NB4 (cell line): ENCODE measurements around the gene RAD52.

Source experiments
- DNase-seq: peaks from one replicate; pipeline ENCODE4 v3.0.0; 2010; ENCODE audit warnings: low read depth
- H3K4me3 ChIP-seq: one replicate; pipeline ENCODE4 v1.5.1; 2011; ENCODE audit warnings: mild to moderate bottlenecking, low read depth, low read length, moderate library complexity
- MYC ChIP-seq: IDR thresholded peaks from 2 replicates; pipeline ENCODE4 v1.6.1; 2011; ENCODE audit warnings: low read depth, low read length
- POLR2A ChIP-seq: IDR thresholded peaks from 2 replicates; pipeline ENCODE4 v1.6.1; 2011; ENCODE audit warnings: mild to moderate bottlenecking; ENCODE audit not compliant: insufficient read length; ENCODE audit errors: extremely low read depth
- TF ChIP-seq, protein P1 (sequence below): IDR thresholded peaks from 2 replicates; pipeline ENCODE4 v1.6.1; 2011; ENCODE audit warnings: low read depth, low read length
- TF ChIP-seq, protein P2 (sequence below): IDR thresholded peaks from one replicate; pipeline ENCODE4 v1.5.1; 2012; ENCODE audit warnings: low read depth, low read length

RAD52 gene

DNA sequence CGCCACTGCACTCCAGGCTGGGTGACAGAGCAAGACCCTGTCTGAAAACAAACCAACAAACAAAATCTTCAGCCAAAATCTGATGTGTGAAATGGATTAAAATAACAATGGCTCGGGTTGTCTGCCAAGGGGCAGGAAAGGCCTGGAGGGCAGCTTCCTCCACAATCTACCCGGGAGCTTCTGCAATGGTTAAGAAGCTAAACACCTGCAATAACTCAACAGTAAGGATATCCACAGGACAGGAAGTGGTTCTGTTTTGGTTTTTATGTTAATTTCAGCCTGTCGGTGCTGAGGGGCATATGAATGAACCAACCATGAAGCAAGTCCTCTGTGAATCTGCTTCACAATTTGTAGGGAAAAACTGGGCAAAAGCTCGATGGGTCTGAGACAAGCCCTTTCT lies 34.4 kb downstream of the RAD52 start:
- no peak overlapping the region for H3K4me3 ChIP-seq
- TF ChIP-seq POLR2A (no peak), MYC (no peak)
- TF ChIP-seq, protein P1, sequence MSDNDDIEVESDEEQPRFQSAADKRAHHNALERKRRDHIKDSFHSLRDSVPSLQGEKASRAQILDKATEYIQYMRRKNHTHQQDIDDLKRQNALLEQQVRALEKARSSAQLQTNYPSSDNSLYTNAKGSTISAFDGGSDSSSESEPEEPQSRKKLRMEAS, result no peak
- TF ChIP-seq, protein P2, sequence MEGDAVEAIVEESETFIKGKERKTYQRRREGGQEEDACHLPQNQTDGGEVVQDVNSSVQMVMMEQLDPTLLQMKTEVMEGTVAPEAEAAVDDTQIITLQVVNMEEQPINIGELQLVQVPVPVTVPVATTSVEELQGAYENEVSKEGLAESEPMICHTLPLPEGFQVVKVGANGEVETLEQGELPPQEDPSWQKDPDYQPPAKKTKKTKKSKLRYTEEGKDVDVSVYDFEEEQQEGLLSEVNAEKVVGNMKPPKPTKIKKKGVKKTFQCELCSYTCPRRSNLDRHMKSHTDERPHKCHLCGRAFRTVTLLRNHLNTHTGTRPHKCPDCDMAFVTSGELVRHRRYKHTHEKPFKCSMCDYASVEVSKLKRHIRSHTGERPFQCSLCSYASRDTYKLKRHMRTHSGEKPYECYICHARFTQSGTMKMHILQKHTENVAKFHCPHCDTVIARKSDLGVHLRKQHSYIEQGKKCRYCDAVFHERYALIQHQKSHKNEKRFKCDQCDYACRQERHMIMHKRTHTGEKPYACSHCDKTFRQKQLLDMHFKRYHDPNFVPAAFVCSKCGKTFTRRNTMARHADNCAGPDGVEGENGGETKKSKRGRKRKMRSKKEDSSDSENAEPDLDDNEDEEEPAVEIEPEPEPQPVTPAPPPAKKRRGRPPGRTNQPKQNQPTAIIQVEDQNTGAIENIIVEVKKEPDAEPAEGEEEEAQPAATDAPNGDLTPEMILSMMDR, result no peak
- DNase-seq, result peak; percentile 36

DNA sequence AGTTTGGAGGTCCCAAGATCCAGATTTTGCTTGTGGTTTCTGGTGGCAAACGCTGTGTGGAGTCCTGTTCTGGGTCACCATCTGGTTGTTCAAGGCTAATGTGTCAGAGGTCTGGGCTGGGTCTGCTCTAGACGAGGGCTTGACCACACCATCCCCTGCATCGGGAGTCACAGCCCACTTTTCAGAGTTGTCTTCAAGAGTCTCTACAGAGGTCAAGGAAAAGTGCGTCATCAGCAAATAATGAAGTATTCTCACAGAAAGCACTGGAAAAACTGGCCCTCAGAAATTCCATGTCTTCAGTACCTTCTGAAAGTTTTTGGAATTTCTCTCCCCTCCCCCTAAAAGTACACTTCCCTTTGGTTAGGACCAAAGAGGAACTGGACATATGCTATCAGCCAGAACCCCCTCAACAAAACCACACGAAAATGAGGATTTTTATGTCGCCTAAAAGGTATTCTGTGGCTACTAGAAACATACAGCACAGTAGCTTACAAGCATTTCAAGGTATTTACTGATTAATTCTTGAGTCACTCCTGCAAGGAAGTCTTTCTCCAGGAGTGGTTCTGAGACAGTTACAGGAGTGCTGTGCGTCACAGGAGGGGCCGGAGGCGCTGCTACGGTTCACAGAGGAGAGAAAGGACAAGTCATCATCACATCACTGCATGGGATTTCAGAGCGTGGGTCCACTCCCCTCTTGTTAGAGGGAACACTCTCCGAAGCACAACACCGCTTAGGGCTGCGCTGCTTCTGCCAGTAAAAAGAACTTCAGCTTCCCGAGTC lies 35.4 kb downstream of the RAD52 start:
- DNase-seq, result peak; percentile 10
- TF ChIP-seq MYC (no peak), POLR2A (no peak)
- TF ChIP-seq, protein P2, result no peak
- TF ChIP-seq, protein P1, result no peak
- no peak overlapping the region for H3K4me3 ChIP-seq

DNA sequence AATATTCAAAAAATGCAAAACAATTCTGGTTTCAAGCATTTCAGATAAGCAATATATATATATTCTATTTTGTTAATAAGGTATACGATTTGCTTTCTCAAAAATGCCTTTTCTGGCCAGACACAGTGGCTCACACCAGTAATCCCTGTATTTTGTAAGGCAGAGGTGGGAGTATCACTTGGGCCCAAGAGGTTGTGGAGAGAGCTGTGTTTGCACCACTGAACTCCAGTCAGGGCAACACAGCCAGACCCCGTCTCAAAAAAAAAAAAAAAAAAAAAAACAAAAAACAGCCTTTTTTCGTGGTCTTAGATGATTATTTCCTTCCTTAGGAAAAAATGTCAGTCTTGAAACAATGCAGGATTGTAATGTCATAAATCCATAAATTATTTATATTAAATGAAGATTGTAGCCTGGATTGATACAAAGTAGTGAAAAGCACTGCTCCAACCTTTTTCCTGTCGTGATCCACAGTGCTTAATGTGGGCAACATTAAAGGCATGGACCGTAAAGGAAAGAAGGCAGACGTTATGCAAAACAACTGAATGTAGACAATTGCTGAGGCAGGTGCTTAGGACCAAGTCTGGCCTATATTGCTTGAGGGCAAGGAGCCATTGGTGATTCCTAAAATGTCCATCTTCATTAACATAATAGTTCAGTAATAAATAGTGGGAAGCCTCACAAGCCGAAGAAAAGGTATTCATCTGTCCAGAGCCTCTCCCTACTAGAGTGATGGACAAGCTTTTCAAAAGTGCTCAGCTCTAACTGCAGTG lies 36.8 kb downstream of the RAD52 start:
- DNase-seq, result no peak
- no peak for TF ChIP-seq POLR2A
- TF ChIP-seq, protein P1, result no peak
- TF ChIP-seq, protein P2, result no peak
- no peak for TF ChIP-seq MYC
- no peak overlapping the region for H3K4me3 ChIP-seq

DNA sequence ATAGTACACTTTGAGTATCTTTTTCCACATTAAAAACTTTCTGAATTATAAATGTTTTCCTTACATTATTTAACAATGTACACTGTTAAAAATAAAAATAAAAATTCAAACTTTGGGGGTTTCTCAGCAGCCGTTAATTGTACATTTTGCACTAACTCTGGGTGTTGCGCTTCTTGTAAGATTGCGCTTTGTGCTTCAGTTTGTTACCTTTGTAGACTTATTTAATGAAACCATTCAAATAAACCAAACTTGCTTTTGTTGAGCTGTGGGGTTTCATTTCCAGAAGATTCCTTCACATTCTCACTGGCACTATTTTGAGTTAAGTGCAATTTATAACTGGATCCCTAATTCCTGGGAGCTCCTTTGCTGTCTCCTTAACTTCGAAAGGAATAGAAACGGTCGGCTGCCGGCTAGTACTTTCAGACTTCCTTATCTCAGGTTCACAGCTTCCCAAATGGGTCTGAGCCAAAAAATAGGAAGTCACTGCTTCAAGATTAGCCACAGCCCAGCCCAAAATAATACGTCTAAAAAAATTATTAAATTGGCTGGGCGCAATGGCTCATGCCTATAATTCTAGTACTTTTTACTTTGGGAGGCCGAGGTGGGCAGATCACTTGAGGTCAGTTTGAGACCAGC lies 38.2 kb downstream of the RAD52 start:
- no peak for DNase-seq
- TF ChIP-seq, protein P1, result no peak
- TF ChIP-seq MYC (no peak), POLR2A (no peak)
- TF ChIP-seq, protein P2, result no peak
- no peak overlapping the region for H3K4me3 ChIP-seq

DNA sequence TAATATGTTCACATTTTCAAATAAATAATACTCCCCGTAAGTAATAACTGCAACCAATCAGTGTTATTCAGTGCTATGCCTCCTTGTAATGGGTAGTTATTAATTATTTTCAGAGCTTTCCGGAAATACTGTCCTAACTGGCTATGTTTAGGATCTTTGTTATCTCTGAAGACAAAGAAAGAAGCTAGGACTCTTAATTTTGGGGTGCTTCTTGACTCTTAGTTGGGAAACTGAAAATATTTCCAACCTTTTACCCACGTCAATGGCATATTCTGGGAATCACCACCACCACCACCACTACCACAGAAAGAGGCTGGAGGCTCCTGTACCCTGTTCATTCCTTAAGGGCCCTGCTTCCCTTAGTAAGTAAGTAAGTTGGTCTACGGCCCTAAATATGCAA lies 39.1 kb downstream of the RAD52 start:
- TF ChIP-seq MYC, result no peak
- TF ChIP-seq, protein P1, result no peak
- TF ChIP-seq, protein P2, result no peak
- TF ChIP-seq POLR2A, result no peak
- H3K4me3 ChIP-seq, result no peak overlapping the region
- no peak for DNase-seq
